Measurements from ENCODE around the gene MAB21L4.

The MAB21L4 gene

GRCh38 chr2:240909216-240909974, 13.4 kb upstream of the MAB21L4 start:
- FAIRE-seq = no peak

GRCh38 chr2:240906911-240907590, 11.1 kb upstream of the MAB21L4 start:
- no peak for FAIRE-seq

- no peak for FAIRE-seq
Measured at GRCh38 chr2:240906141-240906910, 10.4 kb upstream of the MAB21L4 start, which contains the start of gene CROCC2. Gene CROCC2 (plus strand): TSS chr2:240906336. CDS start chr2:240906514, 178 bp downstream.

- FAIRE-seq = no peak
Measured at GRCh38 chr2:240905176-240905781, 9.3 kb upstream of the MAB21L4 start.

- FAIRE-seq = no peak
Measured at GRCh38 chr2:240904216-240905175, 8.5 kb upstream of the MAB21L4 start.

- FAIRE-seq = no peak
Measured at GRCh38 chr2:240903191-240904060, 7.5 kb upstream of the MAB21L4 start.

GRCh38 chr2:240902615-240903041, 6.7 kb upstream of the MAB21L4 start:
- FAIRE-seq = no peak

GRCh38 chr2:240901986-240902614, 6.1 kb upstream of the MAB21L4 start:
- no peak for FAIRE-seq

- FAIRE-seq = no peak
Measured at GRCh38 chr2:240900141-240900860, 4.3 kb upstream of the MAB21L4 start.

GRCh38 chr2:240899468-240899865, 3.5 kb upstream of the MAB21L4 start:
- FAIRE-seq = no peak

GRCh38 chr2:240898731-240899467, 2.9 kb upstream of the MAB21L4 start:
- no peak for FAIRE-seq

GRCh38 chr2:240898108-240898730, 2.3 kb upstream of the MAB21L4 start:
- no peak for FAIRE-seq

- FAIRE-seq = no peak
Measured at GRCh38 chr2:240896871-240897692, 1.1 kb upstream of the MAB21L4 start.

- FAIRE-seq = no peak
Measured at GRCh38 chr2:240896394-240896793, 438 bp upstream of the MAB21L4 start.

GRCh38 chr2:240894836-240895558, 959 bp downstream of the MAB21L4 start:
- FAIRE-seq = no peak

GRCh38 chr2:240894006-240894405, 1.9 kb downstream of the MAB21L4 start:
- no peak for FAIRE-seq

GRCh38 chr2:240893363-240893844, 2.6 kb downstream of the MAB21L4 start:
- FAIRE-seq = no peak

All from islet of Langerhans (tissue), 1 donor.